GM12878 (cell line): Measurements from ENCODE around the gene NIPA2. TPM values are rescaled to one million over a fixed set of nuclear protein-coding genes. Genes with fewer than 3 reads are reported as not detected.

Experiments used
- ATAC-seq: fragments of 200-7000 bp; cut with Tn5 transposase; 3 replicates; pipeline ENCODE4 v1.9.1; 2020; ENCODE audit warnings: mild to moderate bottlenecking, moderate library complexity
- BruUV-seq: library from RNA; stranded (reverse); fragments of 400-500 nt; replicated peaks from 2 replicates; lab custom pipeline; 2021; lab: Mats Ljungman, UMichigan
- CTCF ChIA-PET: fragments of 300-600 bp; sonication (Branson Sonifier 250); formaldehyde crosslinking; extraction: SDS; loops from one replicate; lab custom pipeline; 2021; ENCODE audit warnings: inconsistent platforms; lab: Yijun Ruan, JAX
- POLR2A ChIA-PET: fragments of 350-600 bp; formaldehyde crosslinking; extraction: SDS; loops from one replicate; lab custom pipeline; 2021; ENCODE audit warnings: inconsistent platforms; lab: Charles Lee
- RAD21 ChIA-PET: fragments of 300-600 bp; sonication (Branson Sonifier 250); formaldehyde crosslinking; loops from one replicate; lab custom pipeline; 2023; ENCODE audit warnings: antibody characterized with exemption; ENCODE audit not compliant: unreplicated experiment; lab: Charles Lee
- SMC1A ChIA-PET: fragments of 300-600 bp; sonication (Branson Sonifier 250); formaldehyde crosslinking; loops from one replicate; lab custom pipeline; 2023; ENCODE audit not compliant: unreplicated experiment, uncharacterized antibody; lab: Charles Lee
- DNase-seq: peaks from one replicate; pipeline ENCODE4 v3.0.0-alpha.2; 2011; ENCODE audit warnings: low read depth, low spot score
- FAIRE-seq: peaks from 3 replicates; lab custom pipeline; 2011; peaks lifted over from hg19 to GRCh38; lab: Jason Lieb, UNC
- H2AFZ ChIP-seq: 2 replicates; pipeline ENCODE4 v1.6.0; 2011; ENCODE audit warnings: low read depth, low read length, control low read depth; ENCODE audit not compliant: control insufficient read depth
- H3K27ac ChIP-seq: 2 replicates; pipeline ENCODE4 v1.5.1; 2011; ENCODE audit warnings: control low read depth; ENCODE audit not compliant: control insufficient read depth, insufficient read depth
- H3K27me3 ChIP-seq, 2 experiments: replicated peaks in 1 of 2; 2 replicates each; pipeline versions ENCODE4 v1.6.0 to v1.6.1; 2011; ENCODE audit warnings: low read length in 1 of 2; ENCODE audit not compliant: control insufficient read depth in 2 of 2, insufficient read depth in 2 of 2
- H3K36me3 ChIP-seq, 2 experiments: 2 replicates each; pipeline ENCODE4 v1.5.1; 2011; ENCODE audit warnings: low read length in 1 of 2; ENCODE audit not compliant: control insufficient read depth in 2 of 2, insufficient read depth in 2 of 2
- H3K4me1 ChIP-seq: 2 replicates; pipeline ENCODE4 v1.6.1; 2011; ENCODE audit warnings: mild to moderate bottlenecking, low read length, moderate library complexity, mixed read lengths; ENCODE audit not compliant: control insufficient read depth, insufficient read depth
- H3K4me2 ChIP-seq: 2 replicates; pipeline ENCODE4 v1.6.0; 2011; ENCODE audit warnings: control low read depth; ENCODE audit not compliant: control insufficient read depth, insufficient read depth
- H3K4me3 ChIP-seq: fragments of 200-600 bp; sonication (generic); 2 replicates; pipeline ENCODE4 v1.5.1; 2016
- H3K79me2 ChIP-seq: 2 replicates; pipeline ENCODE4 v1.6.0; 2011; ENCODE audit warnings: low read length; ENCODE audit not compliant: control insufficient read depth, insufficient read depth
- H3K9ac ChIP-seq: 2 replicates; pipeline ENCODE4 v1.8.0; 2011; ENCODE audit warnings: low read length, control low read depth, mixed read lengths; ENCODE audit not compliant: control insufficient read depth, insufficient read depth
- H3K9me3 ChIP-seq: replicated peaks from 3 replicates; pipeline ENCODE4 v1.5.1; 2011; ENCODE audit warnings: mild to moderate bottlenecking, low read length; ENCODE audit not compliant: control insufficient read depth, insufficient read depth
- H4K20me1 ChIP-seq: 2 replicates; pipeline ENCODE4 v1.6.0; 2011; ENCODE audit not compliant: control insufficient read depth, insufficient read depth
- CHD2 ChIP-seq: IDR thresholded peaks from 2 replicates; pipeline ENCODE4 v1.6.1; 2011; ENCODE audit warnings: low read depth, low read length, improper control_type of control experiment, borderline replicate concordance
- CTCF ChIP-seq, 3 experiments: IDR thresholded peaks in 2 of 3; conservative IDR thresholded peaks in 1 of 3; 2 replicates each; pipeline ENCODE4 v1.5.1; 2011; ENCODE audit warnings: low read depth in 3 of 3, low read length in 3 of 3, mild to moderate bottlenecking in 3 of 3, control low read depth in 2 of 3, moderate library complexity in 2 of 3, inconsistent platforms in 1 of 3, mixed read lengths in 1 of 3; ENCODE audit not compliant: control insufficient read depth in 2 of 3, insufficient read depth in 1 of 3; ENCODE audit errors: extremely low read depth in 1 of 3
- RAD21 ChIP-seq: IDR thresholded peaks from 2 replicates; pipeline ENCODE4 v1.6.1; 2011; ENCODE audit warnings: mild to moderate bottlenecking, low read depth, low read length, moderate library complexity; ENCODE audit not compliant: insufficient read depth
- SMC3 ChIP-seq: IDR thresholded peaks from 2 replicates; pipeline ENCODE4 v1.6.1; 2011; ENCODE audit warnings: low read length, improper control_type of control experiment, borderline replicate concordance
- WGBS: methylation state at CpG from one replicate; pipeline ENCODE4 v1.1.6; 2016; ENCODE audit warnings: low lambda C conversion rate; ENCODE audit not compliant: insufficient replicate concordance, insufficient coverage; ENCODE audit errors: missing lambda C conversion rate; 5-methylcytosine and 5-hydroxymethylcytosine counted together
- in situ Hi-C: fragments of 300-500 bp; cut with MboI; formaldehyde crosslinking; loops from 9 replicates; pipeline ENCODE4 v1.14.3; 2018; ENCODE audit warnings: mixed read lengths
- intact Hi-C: fragments of 100-400 bp; cut with micrococcal nuclease; formaldehyde crosslinking; loops from one replicate; pipeline ENCODE4 v1.14.2; 2022; ENCODE audit not compliant: unreplicated experiment
- polyA plus RNA-seq, 11 experiments: library from polyadenylated mRNA; depleted of rRNA in 4 of 11; unstranded in 6 of 11; stranded (reverse) in 5 of 11; fragments of >200 nt; fragmentation: Nextera tagmentation in 4 of 11; fragmentation: Illumina TruSeq in 1 of 11; extraction: Ambion mirVana in 4 of 11; extraction: Trizol in 1 of 11; gene quantifications; 1 replicate in 1 of 11; 2 replicates in 10 of 11; pipeline versions ENCODE4 v1.2.1 to v1.2.3, GENCODE V29; 2011 to 2016; ENCODE audit warnings: inconsistent platforms in 2 of 11, missing spikeins in 2 of 11, low read depth in 1 of 11
- total RNA-seq, 4 experiments: library from RNA; depleted of rRNA in 3 of 4; stranded (reverse); fragments of >200 nt in 3 of 4; fragmentation: Illumina TruSeq in 1 of 4; extraction: Trizol in 1 of 4; gene quantifications; 2 replicates each; pipeline versions ENCODE4 v1.2.1 to v1.2.3, GENCODE V29; 2013 to 2021

NIPA2 gene
- total and polyA plus RNA-seq, 10 of the 15 experiments (the other 5 are each of a cell fraction or from before 2014, with no cell fraction given): 24.4 to 159 (median 96.5) TPM

- no peaks in the 10 kb centered on the region for H3K27me3 ChIP-seq
- ChIA-PET POLR2A (interaction anchor here (1.5 kb wide), 1 partner anchor 16 kb away, joined by 4 read pairs; no protein-coding TSS in a partner anchor), RAD21 (interaction anchor here (1.2 to 1.7 kb wide), 2 partner anchors 9 to 29 kb away, joined by 3 to 4 read pairs; no protein-coding TSS in a partner anchor), CTCF (interaction anchor here (0.7 to 1.5 kb wide), 2 partner anchors 9 to 10 kb away, joined by 4 read pairs; no protein-coding TSS in a partner anchor), SMC1A (interaction anchor here (0.7 to 3.5 kb wide), 3 partner anchors 11 to 15 kb away, joined by 3 to 18 read pairs (median 11); no protein-coding TSS in a partner anchor)
- peak; percentile 56 for ATAC-seq
- DNase-seq: no peak
- peaks cover 21% of the 10 kb centered on the region for H3K4me1 ChIP-seq
- BruUV-seq: no TSS peak
- H3K27ac ChIP-seq: no peak overlapping the region
- peaks cover 10 to 27% of the 10 kb centered on the region in 2 experiments for H3K36me3 ChIP-seq
- no peak overlapping the region for H2AFZ ChIP-seq
- no peaks in the 10 kb centered on the region for H4K20me1 ChIP-seq
- no peak overlapping the region for H3K4me2 ChIP-seq
- H3K9ac ChIP-seq: no peak overlapping the region
- no peak for FAIRE-seq
- H3K9me3 ChIP-seq: no peaks in the 10 kb centered on the region
- H3K4me3 ChIP-seq: no peak overlapping the region
- TF ChIP-seq CTCF (IDR thresholded peaks at IDR 0.05 in 2 of 3, conservative IDR thresholded peaks at IDR 0.05 in 1 of 3; ENCODE audit: control insufficient read depth in 2 of 3, extremely low read depth in 1 of 3, insufficient read depth in 1 of 3, low read depth in 3 of 3, low read length in 3 of 3): peak; percentile 21 to 35 (median 34); a peak in 4 of 6 replicates
- no peak for TF ChIP-seq CHD2
- TF ChIP-seq RAD21: 0 out of 2 replicates have a peak, but pooled peaks have one; percentile 11
- TF ChIP-seq SMC3: peak; percentile 19; the same call in 1 of the 2 replicates
- 95% methylated on average over 8 of the region's 8 CpGs for WGBS
- H3K79me2 ChIP-seq: peaks cover 23% of the 10 kb centered on the region
- in situ Hi-C loops: no loop called here
- intact Hi-C loops: loop anchor here (2.0 kb wide), 1 partner anchor 27 kb away; the partner anchor contains the start of gene NIPA2
Measured at GRCh38 chr15:22811640-22812039, 26.8 kb upstream of the NIPA2 start.
